Fibroblast of lung (primary cell): ENCODE results near the gene C6orf132. TPM values are rescaled to one million over a fixed set of nuclear protein-coding genes. Genes with fewer than 3 reads are reported as not detected.

ENCODE experiments used
- DNase-seq, 2 donors: peaks; one replicate each; pipeline versions ENCODE4 v3.0.0 to v3.0.0-alpha.2; 2010; ENCODE audit warnings: low read depth in 2 of 2
- H2AFZ ChIP-seq: 2 replicates; pipeline ENCODE4 v1.5.1; 2012; ENCODE audit warnings: low read length, control low read depth, inconsistent platforms
- H3K27ac ChIP-seq: 2 replicates; pipeline ENCODE4 v1.5.1; 2011; ENCODE audit warnings: low read length, control low read depth; ENCODE audit not compliant: insufficient read depth
- H3K27me3 ChIP-seq: 2 replicates; pipeline ENCODE4 v1.5.1; 2011; ENCODE audit warnings: mild to moderate bottlenecking, low read length; ENCODE audit not compliant: control insufficient read depth, insufficient read depth
- H3K36me3 ChIP-seq: 2 replicates; pipeline ENCODE4 v1.5.1; 2011; ENCODE audit warnings: low read length; ENCODE audit not compliant: control insufficient read depth, insufficient read depth
- H3K4me1 ChIP-seq: 2 replicates; pipeline ENCODE4 v1.5.1; 2011; ENCODE audit warnings: low read length; ENCODE audit not compliant: control insufficient read depth, insufficient read depth; ENCODE audit errors: extremely low read depth
- H3K4me2 ChIP-seq: 2 replicates; pipeline ENCODE4 v1.5.1; 2011; ENCODE audit warnings: low read length, control low read depth; ENCODE audit not compliant: insufficient read depth; ENCODE audit errors: extremely low read depth
- H3K4me3 ChIP-seq, 4 experiments: fragments of 200-600 bp in 1 of 4; sonication (generic) in 1 of 4; replicated peaks in 1 of 4; 2 replicates each; pipeline ENCODE4 v1.5.1; 2011 to 2016; ENCODE audit warnings: low read length in 4 of 4, low read depth in 3 of 4, mild to moderate bottlenecking in 3 of 4, control low read depth in 2 of 4, inconsistent platforms in 1 of 4, mixed read lengths in 1 of 4; ENCODE audit not compliant: insufficient read depth in 1 of 4; ENCODE audit errors: control extremely low read depth in 1 of 4
- H3K79me2 ChIP-seq: 2 replicates; pipeline ENCODE4 v1.5.1; 2012; ENCODE audit warnings: mild to moderate bottlenecking, low read length, inconsistent platforms; ENCODE audit not compliant: control insufficient read depth, insufficient read depth
- H3K9ac ChIP-seq: 2 replicates; pipeline ENCODE4 v1.5.1; 2011; ENCODE audit warnings: mild to moderate bottlenecking, low read length, control low read depth; ENCODE audit not compliant: insufficient read depth
- H3K9me3 ChIP-seq: 2 replicates; pipeline ENCODE4 v1.5.1; 2012; ENCODE audit warnings: low read depth, low read length; ENCODE audit not compliant: control insufficient read depth, insufficient read depth
- H4K20me1 ChIP-seq: 2 replicates; pipeline ENCODE4 v1.5.1; 2011; ENCODE audit warnings: low read length; ENCODE audit not compliant: control insufficient read depth, insufficient read depth; ENCODE audit errors: extremely low read depth
- CTCF ChIP-seq, 2 donors: IDR thresholded peaks in 1 of 2; conservative IDR thresholded peaks in 1 of 2; 1 replicate in 1 of 2; 2 replicates in 1 of 2; pipeline ENCODE4 v1.5.1; 2011 to 2012; ENCODE audit warnings: low read length in 2 of 2, control low read depth in 1 of 2, inconsistent platforms in 1 of 2, low read depth in 1 of 2, mild to moderate bottlenecking in 1 of 2
- EZH2 ChIP-seq: IDR thresholded peaks from 2 replicates; pipeline ENCODE4 v1.5.1; 2012; ENCODE audit warnings: low read length, control low read depth, mild to moderate bottlenecking; ENCODE audit errors: missing control alignments
- polyA plus RNA-seq, 2 donors: library from polyadenylated mRNA; depleted of rRNA in 1 of 2; stranded (reverse) in 1 of 2; unstranded in 1 of 2; fragments of >200 nt; gene quantifications; 2 replicates each; pipeline ENCODE4 v1.2.1, GENCODE V29; 2011 to 2012; ENCODE audit warnings: missing spikeins in 1 of 2
- total RNA-seq: library from RNA; depleted of rRNA; stranded (reverse); fragments of >200 nt; gene quantifications from 2 replicates; pipeline ENCODE4 v1.2.1, GENCODE V29; 2014

The C6orf132 gene
- total and polyA plus RNA-seq, 2 donors (not counting 1 experiment from before 2014, with no cell fraction given), result 0.87 to 1.2 TPM

DNA sequence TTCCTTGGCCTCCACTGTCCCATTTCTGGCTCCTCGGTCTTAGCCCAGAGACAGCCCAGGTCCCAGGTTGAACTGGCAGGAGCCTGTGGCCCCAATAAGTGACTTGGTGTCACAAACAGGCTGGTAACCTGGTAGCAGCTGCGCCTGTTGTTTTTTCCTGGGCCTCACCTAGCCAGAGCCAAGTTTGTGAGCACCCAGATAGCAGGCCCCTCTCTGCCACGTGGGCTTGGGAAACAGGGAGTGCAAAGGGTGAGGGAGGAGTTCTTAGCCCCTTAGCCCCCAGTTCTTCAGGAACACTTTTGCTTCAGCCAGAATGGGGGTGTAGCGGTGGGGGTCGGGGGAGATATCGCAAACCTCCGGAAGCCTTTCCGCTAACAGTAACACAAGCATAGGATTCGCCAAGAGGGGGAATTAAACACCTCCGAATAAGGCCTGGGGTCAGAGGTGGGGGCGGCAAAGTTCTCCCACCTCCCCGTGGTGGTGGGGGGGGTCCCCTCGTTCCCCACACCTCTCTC, 760 bp downstream of the C6orf132 start:
- Histone ChIP-seq H3K9ac (peak overlapping the region; percentile 73), H3K36me3 (no peaks in the 10 kb centered on the region), H2AFZ (no peak overlapping the region), H3K4me1 (peaks cover 17% of the 10 kb centered on the region), H3K4me2 (peak overlapping the region; percentile 49), H3K79me2 (no peaks in the 10 kb centered on the region), H3K27ac (peak overlapping the region; percentile 88), H3K27me3 (no peaks in the 10 kb centered on the region), H3K4me3 (peak overlapping the region; percentile 1 to 63 (median 51)), H4K20me1 (no peaks in the 10 kb centered on the region), H3K9me3 (no peaks in the 10 kb centered on the region)
- DNase-seq, result peak in 1 of 2 donors; percentile 29
- TF ChIP-seq CTCF (conservative IDR thresholded peaks at IDR 0.05 in 1 of 2, IDR thresholded peaks at IDR 0.05 in 1 of 2; ENCODE audit: low read depth in 1 of 2, low read length in 2 of 2) (no peak), EZH2 (no peak)

DNA sequence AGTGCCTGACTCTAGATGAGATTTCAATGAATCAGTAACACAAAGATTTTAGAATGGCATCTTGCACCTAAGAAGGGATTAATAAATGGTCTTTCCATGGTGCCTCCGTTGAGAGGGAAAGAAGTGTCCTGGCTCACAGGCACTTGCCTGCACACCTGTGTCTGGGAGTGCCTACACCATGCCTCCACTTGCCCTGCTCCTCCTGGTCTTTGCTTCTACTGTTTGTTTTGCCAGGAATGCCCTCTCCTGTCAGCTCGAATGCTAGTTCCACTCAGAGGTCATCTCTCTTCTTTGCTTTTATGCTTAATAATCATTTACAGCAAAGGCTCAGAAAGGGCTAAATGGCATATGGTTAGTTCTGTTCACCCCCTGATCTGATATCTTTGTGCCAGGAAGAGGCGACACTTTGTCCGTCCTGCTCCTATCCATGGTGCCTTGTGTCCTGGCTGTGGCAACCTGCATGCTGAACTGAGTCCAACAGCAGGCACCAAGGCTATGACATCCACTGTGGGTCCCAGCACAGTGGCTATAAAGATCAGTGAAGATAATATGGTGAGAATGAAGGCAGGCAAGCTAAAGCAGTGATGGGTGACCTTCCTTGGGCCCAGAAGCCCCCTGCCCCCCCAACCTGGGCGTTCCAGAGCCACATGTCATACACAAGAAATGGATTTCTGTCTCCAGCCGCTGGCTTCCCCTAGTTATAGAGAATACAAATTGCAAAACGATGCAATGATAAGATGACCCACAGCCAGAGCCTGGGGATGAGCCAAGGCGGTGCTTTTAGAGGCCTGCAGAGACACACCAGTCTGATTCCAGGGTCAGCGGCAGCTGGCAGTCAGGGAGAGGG, 1.4 kb downstream of the C6orf132 start:
- no peak for TF ChIP-seq CTCF (conservative IDR thresholded peaks at IDR 0.05 in 1 of 2, IDR thresholded peaks at IDR 0.05 in 1 of 2; ENCODE audit: low read depth in 1 of 2, low read length in 2 of 2)
- no peak for TF ChIP-seq EZH2
- no peaks in the 10 kb centered on the region for H3K36me3 ChIP-seq
- H3K4me1 ChIP-seq, result peaks cover 20% of the 10 kb centered on the region
- no peaks in the 10 kb centered on the region for H3K9me3 ChIP-seq
- no peak overlapping the region for H3K9ac ChIP-seq
- H3K27me3 ChIP-seq, result no peaks in the 10 kb centered on the region
- DNase-seq, result peak; percentile 23 to 34
- H3K4me3 ChIP-seq, result peak overlapping the region in 3 of 4 experiments; percentile 1 to 63 (median 57)
- H3K79me2 ChIP-seq, result no peaks in the 10 kb centered on the region
- H2AFZ ChIP-seq, result no peak overlapping the region
- H4K20me1 ChIP-seq, result no peaks in the 10 kb centered on the region
- no peak overlapping the region for H3K27ac ChIP-seq
- H3K4me2 ChIP-seq, result peak overlapping the region; percentile 10

DNA sequence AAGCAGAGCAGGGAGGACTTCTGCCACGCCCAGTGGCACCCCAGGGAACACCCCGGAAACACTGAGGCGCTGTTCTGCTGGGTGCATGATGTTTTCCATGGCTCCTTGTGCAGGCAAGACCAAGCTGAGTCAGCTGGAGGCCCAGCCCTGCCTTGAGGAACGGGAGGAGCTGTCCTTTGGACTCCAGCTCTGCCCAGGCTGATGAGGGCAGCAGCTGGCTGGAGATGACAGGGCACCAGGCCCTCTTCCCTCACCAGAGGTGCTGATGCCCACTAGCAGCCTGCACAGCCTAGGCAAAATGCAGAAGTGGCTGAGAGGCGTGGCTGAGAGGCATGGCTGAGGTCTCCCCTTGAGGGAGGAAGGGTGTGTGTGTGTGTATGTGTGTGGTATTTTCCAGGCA, 2.4 kb downstream of the C6orf132 start:
- Histone ChIP-seq H3K4me2 (no peak overlapping the region), H3K4me3 (no peak overlapping the region), H3K27me3 (no peaks in the 10 kb centered on the region), H3K79me2 (no peaks in the 10 kb centered on the region), H3K9ac (no peak overlapping the region), H3K27ac (no peak overlapping the region), H2AFZ (no peak overlapping the region), H4K20me1 (no peaks in the 10 kb centered on the region), H3K9me3 (no peaks in the 10 kb centered on the region), H3K4me1 (peaks cover 20% of the 10 kb centered on the region), H3K36me3 (no peaks in the 10 kb centered on the region)
- DNase-seq, result peak; percentile 17 to 42
- TF ChIP-seq CTCF (conservative IDR thresholded peaks at IDR 0.05 in 1 of 2, IDR thresholded peaks at IDR 0.05 in 1 of 2; ENCODE audit: low read depth in 1 of 2, low read length in 2 of 2), result no peak
- no peak for TF ChIP-seq EZH2
